Prostate gland (tissue), 2 donors: ENCODE data around the gene ITGAX.

ENCODE experiments used
- POLR2A ChIP-seq: fragments of 450-650 bp; IDR thresholded peaks from one replicate; pipeline ENCODE4 v1.6.1; 2016; ENCODE audit warnings: antibody characterized with exemption, mild to moderate bottlenecking
- TF ChIP-seq, protein P1 (sequence below), 4 experiments: fragments of 200-600 bp in 2 of 4; fragments of 450-650 bp in 2 of 4; sonication (generic) in 2 of 4; IDR thresholded peaks; 1 replicate in 3 of 4; 2 replicates in 1 of 4; pipeline ENCODE4 v1.5.1; 2016 to 2019; ENCODE audit warnings: antibody characterized with exemption in 4 of 4, mild to moderate bottlenecking in 2 of 4, moderate library complexity in 2 of 4

DNA sequence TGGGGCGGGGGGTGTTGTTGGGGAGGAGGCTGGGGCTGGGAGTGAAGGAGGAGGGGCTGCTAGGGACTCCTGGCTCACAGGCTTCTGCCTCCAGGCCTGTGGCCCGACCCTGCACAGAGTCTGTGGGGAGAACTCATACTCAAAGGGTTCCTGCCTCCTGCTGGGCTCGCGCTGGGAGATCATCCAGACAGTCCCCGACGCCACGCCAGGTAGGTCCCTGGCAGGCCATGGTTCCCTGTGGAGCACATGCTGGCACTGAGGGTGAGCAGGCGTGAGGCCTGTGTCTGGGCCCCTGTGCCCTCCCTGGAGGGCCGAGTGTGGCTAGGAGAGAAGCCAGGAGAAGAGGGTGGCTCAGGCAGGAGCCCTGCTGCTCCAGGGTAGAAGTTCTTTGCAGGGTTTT lies 42.7 kb downstream of the ITGAX start:
- no peak for TF ChIP-seq POLR2A
- TF ChIP-seq, protein P1, sequence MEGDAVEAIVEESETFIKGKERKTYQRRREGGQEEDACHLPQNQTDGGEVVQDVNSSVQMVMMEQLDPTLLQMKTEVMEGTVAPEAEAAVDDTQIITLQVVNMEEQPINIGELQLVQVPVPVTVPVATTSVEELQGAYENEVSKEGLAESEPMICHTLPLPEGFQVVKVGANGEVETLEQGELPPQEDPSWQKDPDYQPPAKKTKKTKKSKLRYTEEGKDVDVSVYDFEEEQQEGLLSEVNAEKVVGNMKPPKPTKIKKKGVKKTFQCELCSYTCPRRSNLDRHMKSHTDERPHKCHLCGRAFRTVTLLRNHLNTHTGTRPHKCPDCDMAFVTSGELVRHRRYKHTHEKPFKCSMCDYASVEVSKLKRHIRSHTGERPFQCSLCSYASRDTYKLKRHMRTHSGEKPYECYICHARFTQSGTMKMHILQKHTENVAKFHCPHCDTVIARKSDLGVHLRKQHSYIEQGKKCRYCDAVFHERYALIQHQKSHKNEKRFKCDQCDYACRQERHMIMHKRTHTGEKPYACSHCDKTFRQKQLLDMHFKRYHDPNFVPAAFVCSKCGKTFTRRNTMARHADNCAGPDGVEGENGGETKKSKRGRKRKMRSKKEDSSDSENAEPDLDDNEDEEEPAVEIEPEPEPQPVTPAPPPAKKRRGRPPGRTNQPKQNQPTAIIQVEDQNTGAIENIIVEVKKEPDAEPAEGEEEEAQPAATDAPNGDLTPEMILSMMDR (IDR thresholded peaks at IDR 0.05): no peak
